ENCODE data around the gene AFAP1L1. TPM values are rescaled to one million over a fixed set of nuclear protein-coding genes. Genes with fewer than 3 reads are reported as not detected.

The AFAP1L1 gene
- 12.1 and 26.0 TPM in 2 replicates for total RNA-seq

GRCh38 chr5:149271716-149272563 is at the start of gene AFAP1L1:
Gene AFAP1L1, plus strand, starts transcription at chr5:149271859. Its CDS starts 110 bp downstream, at chr5:149271969.

DNA sequence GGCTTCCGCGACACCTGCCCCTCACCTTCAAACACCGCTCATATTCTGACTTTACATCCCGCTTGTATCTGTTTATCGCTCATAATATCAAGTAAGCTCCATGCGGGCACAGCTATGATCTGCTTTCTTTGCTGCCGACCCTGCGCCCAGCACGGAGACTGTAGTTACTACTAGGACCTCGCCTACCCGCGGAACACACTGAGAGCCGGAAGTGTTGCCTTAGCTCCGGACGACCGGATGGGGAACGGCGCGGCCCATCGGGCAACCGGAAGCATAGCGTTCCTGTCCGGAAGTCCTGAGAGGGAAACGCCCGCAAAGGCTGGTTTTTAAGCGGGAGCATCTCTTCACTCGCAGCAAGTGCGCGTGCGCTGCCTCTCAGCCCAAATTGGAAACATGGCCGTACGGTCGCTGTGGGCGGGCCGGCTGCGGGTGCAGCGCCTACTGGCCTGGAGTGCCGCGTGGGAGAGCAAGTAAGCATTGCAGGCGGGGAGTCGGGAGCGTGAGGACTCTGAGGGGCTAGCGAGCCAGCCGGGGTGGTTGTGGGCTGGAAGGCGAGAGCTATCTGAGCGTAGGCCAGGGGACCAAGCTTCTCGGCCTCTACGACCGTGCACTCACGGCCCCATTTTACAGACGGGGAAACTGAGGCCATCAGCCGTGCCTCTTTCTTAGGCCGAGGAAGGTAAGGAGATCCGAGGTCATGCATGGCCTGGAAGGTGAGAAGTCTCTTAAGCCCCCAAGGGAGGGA is 73.7 kb downstream of the AFAP1L1 start, which contains the start of gene GRPEL2:
TSS of gene GRPEL2 (plus strand) at position 353 of the 745 bp plus-strand sequence. CDS start at position 394, 41 bp downstream.

GRCh38 chr5:149357370-149358293 is 86.0 kb downstream of the AFAP1L1 start, which contains the start of gene PCYOX1L:
Gene PCYOX1L, plus strand, starts transcription at chr5:149358046. Its CDS starts 23 bp downstream, at chr5:149358069.

GRCh38 chr5:149379177-149379761 is 107.6 kb downstream of the AFAP1L1 start, which contains the start of gene IL17B:
Gene IL17B, minus strand, starts transcription at chr5:149379292. Its CDS starts 67 bp downstream, at chr5:149379225.

Other genes starting within 250 kb of the AFAP1L1 start
- 2.3 and 7.2 TPM in 2 replicates for gene SH3TC2, start 208.8 kb upstream of the AFAP1L1 start, total RNA-seq
- gene ABLIM3, start 130.4 kb upstream of the AFAP1L1 start, total RNA-seq: 2.8 and 14.2 TPM in 2 replicates
- 39.2 and 92.1 TPM in 2 replicates for gene GRPEL2, start 73.6 kb downstream of the AFAP1L1 start, total RNA-seq
- 4.5 and 6.3 TPM in 2 replicates for gene PCYOX1L, start 86.2 kb downstream of the AFAP1L1 start, total RNA-seq
- 0.48 TPM in 1 of 2 replicates, not detected in the other for gene IL17B, start 107.4 kb downstream of the AFAP1L1 start, total RNA-seq